RWPE2 (cell line): Measurements from ENCODE around the gene HOXD11.

Experiments
- ATAC-seq: fragments of 200-7000 bp; cut with Tn5 transposase; 3 replicates; pipeline ENCODE4 v1.9.1; 2021; ENCODE audit warnings: low read depth
- DNase-seq: peaks from one replicate; pipeline ENCODE4 v3.0.0-alpha.2; 2020; ENCODE audit warnings: low spot score
- H3K27ac ChIP-seq: fragments of 450-650 bp; 2 replicates; pipeline ENCODE4 v1.5.1; 2017; ENCODE audit warnings: mild to moderate bottlenecking; ENCODE audit not compliant: poor library complexity, severe bottlenecking
- H3K27me3 ChIP-seq: fragments of 250-450 bp; sonication (Bioruptor Pico); 2 replicates; pipeline ENCODE4 v1.5.1; 2021; ENCODE audit warnings: mild to moderate bottlenecking, moderate library complexity; ENCODE audit not compliant: insufficient read depth, poor library complexity, severe bottlenecking
- H3K36me3 ChIP-seq: fragments of 250-450 bp; sonication (Bioruptor Pico); 2 replicates; pipeline ENCODE4 v1.5.1; 2020; ENCODE audit warnings: low read depth, mild to moderate bottlenecking, moderate library complexity
- H3K4me1 ChIP-seq: fragments of 250-450 bp; sonication (Bioruptor Pico); 2 replicates; pipeline ENCODE4 v1.5.1; 2021; ENCODE audit warnings: mild to moderate bottlenecking, moderate library complexity; ENCODE audit not compliant: insufficient read depth, poor library complexity, severe bottlenecking
- H3K4me3 ChIP-seq: fragments of 250-450 bp; sonication (Bioruptor Pico); 2 replicates; pipeline ENCODE4 v1.5.1; 2021; ENCODE audit warnings: mild to moderate bottlenecking, moderate library complexity; ENCODE audit not compliant: severe bottlenecking
- H3K9me3 ChIP-seq: fragments of 250-450 bp; sonication (Bioruptor Pico); 2 replicates; pipeline ENCODE4 v1.5.1; 2021; ENCODE audit warnings: mild to moderate bottlenecking, moderate library complexity; ENCODE audit not compliant: severe bottlenecking
- CTCF ChIP-seq: fragments of 450-650 bp; IDR thresholded peaks from one replicate; pipeline ENCODE4 v1.5.1; 2017; ENCODE audit warnings: mild to moderate bottlenecking, moderate library complexity; ENCODE audit not compliant: poor library complexity, severe bottlenecking

Gene HOXD11

GRCh38 chr2:176136374-176137251 lies 29.5 kb downstream of the HOXD11 start:
- peak; percentile 67 for ATAC-seq
- H3K4me1 ChIP-seq = peaks cover 10% of the 10 kb centered on the region
- H3K27ac ChIP-seq = peak overlapping the region; percentile 50
- H3K27me3 ChIP-seq = no peaks in the 10 kb centered on the region
- no peaks in the 10 kb centered on the region for H3K9me3 ChIP-seq
- TF ChIP-seq CTCF = no peak
- H3K36me3 ChIP-seq = no peaks in the 10 kb centered on the region
- DNase-seq = no peak
- peak overlapping the region; percentile 72 for H3K4me3 ChIP-seq

GRCh38 chr2:176137252-176137580 lies 30.1 kb downstream of the HOXD11 start:
- DNase-seq (no peak), ATAC-seq (no peak)
- Histone ChIP-seq H3K27me3 (no peaks in the 10 kb centered on the region), H3K36me3 (no peaks in the 10 kb centered on the region), H3K9me3 (no peaks in the 10 kb centered on the region), H3K4me3 (peak overlapping the region; percentile 72), H3K4me1 (peaks cover 10% of the 10 kb centered on the region), H3K27ac (peak overlapping the region; percentile 50)
- no peak for TF ChIP-seq CTCF

DNA sequence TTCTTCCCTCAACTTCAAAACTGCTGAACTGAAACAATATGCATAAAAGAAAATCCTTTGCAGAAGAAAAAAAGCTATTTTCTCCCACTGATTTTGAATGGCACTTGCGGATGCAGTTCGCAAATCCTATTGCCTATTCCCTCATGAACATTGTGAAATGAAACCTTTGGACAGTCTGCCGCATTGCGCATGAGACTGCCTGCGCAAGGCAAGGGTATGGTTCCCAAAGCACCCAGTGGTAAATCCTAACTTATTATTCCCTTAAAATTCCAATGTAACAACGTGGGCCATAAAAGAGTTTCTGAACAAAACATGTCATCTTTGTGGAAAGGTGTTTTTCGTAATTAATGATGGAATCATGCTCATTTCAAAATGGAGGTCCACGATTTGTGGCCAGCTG lies 30.8 kb downstream of the HOXD11 start:
- Histone ChIP-seq H3K9me3 (no peaks in the 10 kb centered on the region), H3K27ac (no peak overlapping the region), H3K27me3 (no peaks in the 10 kb centered on the region), H3K4me1 (peaks cover 10% of the 10 kb centered on the region), H3K4me3 (no peak overlapping the region), H3K36me3 (no peaks in the 10 kb centered on the region)
- DNase-seq (no peak), ATAC-seq (no peak)
- no peak for TF ChIP-seq CTCF

GRCh38 chr2:176138526-176138922 lies 31.4 kb downstream of the HOXD11 start:
- peaks cover 10% of the 10 kb centered on the region for H3K4me1 ChIP-seq
- no peaks in the 10 kb centered on the region for H3K9me3 ChIP-seq
- H3K27ac ChIP-seq = no peak overlapping the region
- ATAC-seq (no peak), DNase-seq (no peak)
- H3K27me3 ChIP-seq = no peaks in the 10 kb centered on the region
- no peak for TF ChIP-seq CTCF
- H3K36me3 ChIP-seq = no peaks in the 10 kb centered on the region
- H3K4me3 ChIP-seq = no peak overlapping the region
